Right renal cortex interstitium (tissue), 3 donors: ENCODE data around the gene FUT7. TPM values are rescaled to one million over a fixed set of nuclear protein-coding genes. Genes with fewer than 3 reads are reported as not detected.

Experiments
- DNase-seq, 3 donors: peaks; one replicate each; pipeline ENCODE4 v3.0.0-alpha.2; 2013; ENCODE audit warnings: low read depth in 3 of 3, low spot score in 2 of 3
- polyA plus RNA-seq, 3 donors: library from polyadenylated mRNA; unstranded; fragments of 120-200 nt; gene quantifications; one replicate each; pipeline ENCODE4 v1.2.1, GENCODE V29; 2013; ENCODE audit not compliant: insufficient read length in 3 of 3

FUT7 gene
- polyA plus RNA-seq, 3 donors = 0.06 TPM; not detected in 2

DNA sequence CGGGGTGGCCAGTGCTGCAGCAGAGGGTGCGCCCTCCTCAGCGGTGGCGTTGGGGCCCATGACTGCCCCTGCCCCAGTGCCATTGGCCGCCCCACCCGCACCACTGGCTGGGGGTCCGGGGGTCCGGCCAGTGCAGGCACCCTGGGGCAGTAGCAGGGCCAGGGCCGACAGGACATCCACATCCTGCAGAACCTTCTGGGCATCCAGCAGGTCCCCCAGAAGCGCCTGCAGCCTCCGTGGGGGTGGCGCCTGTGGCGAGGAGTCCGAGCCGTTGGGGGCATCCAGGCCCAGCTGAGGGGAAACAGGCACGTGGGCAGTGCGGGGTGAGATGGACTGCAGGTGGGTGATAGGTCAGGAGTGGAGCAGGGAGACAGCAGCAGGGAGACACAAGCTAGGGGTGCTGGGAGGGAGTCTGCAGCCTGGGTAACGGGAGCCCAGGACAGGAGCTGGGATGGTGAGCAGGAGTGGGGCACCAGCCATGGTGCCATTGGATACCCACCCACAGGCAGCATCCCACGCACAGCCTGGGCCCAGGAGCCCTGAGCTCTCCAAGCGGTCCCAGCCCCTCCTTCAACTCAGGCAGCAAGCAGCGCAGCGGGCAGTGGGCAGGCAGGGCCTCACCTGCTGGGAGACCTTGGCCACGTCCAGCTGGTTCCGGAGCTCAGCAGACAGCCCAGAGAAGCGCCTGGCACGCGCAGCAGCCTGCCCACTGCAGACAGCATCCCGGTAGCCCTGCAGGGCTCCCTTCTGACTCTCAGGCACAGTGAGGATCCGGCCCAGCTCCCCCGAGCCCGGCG is 10.9 kb downstream of the FUT7 start:
- DNase-seq = no peak

GRCh38 chr9:137019891-137020683 is 11.8 kb downstream of the FUT7 start:
- no peak for DNase-seq

DNA sequence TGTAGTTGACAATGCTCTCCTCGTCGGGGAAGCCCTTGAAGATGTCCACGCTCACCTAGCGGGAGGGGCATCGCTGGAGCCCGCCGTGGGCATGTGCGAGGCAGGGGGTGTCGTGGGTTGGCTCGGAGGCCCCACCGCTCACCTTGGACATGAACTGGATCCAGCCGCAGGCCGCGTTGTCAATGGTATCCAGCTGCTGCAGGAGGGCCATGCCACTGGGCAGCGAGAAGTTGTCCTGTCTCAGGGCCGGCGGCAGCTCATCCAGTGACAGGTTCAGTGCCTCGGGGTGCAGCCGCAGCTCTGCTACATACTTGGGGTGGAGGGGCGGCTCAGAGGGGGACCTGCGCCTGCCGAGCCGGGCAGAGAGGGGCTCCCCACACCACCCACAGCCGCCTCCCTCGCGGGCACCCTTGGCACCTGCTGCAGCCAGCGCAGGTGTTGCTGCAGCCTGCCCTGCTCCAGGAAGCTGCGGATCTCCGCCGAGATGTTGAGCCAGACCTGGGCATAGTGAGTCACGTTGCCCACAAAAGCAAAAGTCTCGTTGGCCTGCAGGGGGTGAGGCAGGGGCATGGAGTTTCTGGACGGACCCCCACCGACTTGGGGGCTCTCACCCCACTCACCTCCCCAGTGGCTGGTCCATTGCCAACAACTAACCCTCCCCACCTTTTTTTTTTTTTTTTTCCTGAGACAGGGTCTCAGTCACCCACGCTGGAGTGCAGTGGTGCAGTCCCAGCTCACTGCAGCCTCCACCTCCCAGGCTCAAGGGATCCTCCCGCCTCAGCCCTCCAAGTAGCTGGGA is 12.9 kb downstream of the FUT7 start:
- no peak for DNase-seq

DNA sequence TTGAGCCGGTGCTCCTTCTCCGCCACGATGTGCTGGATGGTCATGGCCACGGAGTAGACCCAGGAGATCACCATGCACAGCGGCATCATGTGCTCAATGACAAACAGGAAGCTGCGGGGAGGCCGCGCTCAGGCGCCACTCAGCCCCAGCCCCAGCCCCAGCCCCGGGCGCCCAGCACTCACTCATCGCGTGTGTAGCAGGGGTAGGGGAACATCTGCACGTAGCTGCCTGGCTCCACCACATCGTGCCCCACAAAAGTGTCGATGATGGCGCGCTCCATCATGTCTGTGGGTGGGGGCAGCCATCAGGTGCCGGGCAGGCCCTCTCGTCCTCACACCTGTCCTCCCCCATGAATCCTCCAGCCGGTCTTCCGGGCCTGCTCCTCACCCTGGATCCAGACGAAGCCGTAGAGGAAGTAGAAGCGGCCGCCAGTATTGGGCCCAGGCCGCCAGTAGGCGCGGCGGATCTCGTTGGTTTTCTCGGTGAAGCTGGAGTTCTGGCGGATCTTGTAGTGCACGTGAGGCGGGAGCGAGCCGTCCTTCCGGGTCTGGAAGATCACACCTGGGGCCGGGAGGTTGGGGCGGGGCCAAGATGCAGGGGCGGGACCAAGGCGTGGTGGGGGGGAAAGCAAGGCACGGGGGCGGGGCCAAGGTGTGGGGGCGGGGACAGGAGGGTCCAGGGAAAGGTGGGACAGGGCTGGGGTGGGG is 13.9 kb downstream of the FUT7 start:
- DNase-seq = no peak

DNA sequence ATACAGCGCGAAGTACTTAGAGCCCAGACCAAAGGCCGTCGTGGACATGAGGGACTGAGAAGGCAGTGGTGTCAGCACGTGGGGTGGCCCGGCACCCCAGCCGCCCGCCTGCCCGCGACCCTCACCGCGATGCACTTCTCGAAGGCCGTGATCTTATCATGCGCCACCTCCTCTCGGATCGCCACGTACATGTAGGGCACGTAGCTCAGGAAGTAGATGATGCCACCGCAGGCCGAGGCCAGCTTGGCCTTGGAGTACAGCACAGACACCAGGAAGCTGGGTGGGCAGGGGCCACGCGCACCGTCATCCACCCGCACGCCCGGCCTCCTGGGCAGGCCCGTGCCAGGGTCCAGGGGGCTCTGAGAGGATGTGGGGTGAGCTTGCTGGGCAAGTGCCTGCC is 14.8 kb downstream of the FUT7 start:
- no peak for DNase-seq

GRCh38 chr9:137016436-137016835 is 15.5 kb downstream of the FUT7 start:
- DNase-seq = no peak

DNA sequence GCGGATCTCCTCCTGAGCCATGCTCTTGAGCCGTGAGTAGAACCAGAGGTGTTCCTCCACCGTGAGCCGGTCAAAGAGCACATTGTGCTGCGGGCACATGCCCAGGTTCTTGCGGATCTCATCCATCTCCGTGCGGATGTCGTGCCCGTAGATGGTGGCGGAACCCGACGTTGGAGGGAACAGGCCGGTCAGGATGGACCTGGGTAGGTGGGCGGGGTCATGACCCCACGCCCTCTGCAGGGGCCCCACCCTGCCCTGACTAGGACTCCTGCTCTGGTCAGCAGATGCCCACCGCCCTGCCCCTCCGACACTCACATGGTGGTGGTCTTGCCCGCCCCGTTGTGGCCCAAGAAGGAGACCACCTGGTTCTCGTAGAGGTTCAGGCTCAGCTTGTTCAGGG is 15.9 kb downstream of the FUT7 start:
- DNase-seq = no peak

- DNase-seq = no peak
Observed at GRCh38 chr9:137015540-137015930, 16.4 kb downstream of the FUT7 start.

DNA sequence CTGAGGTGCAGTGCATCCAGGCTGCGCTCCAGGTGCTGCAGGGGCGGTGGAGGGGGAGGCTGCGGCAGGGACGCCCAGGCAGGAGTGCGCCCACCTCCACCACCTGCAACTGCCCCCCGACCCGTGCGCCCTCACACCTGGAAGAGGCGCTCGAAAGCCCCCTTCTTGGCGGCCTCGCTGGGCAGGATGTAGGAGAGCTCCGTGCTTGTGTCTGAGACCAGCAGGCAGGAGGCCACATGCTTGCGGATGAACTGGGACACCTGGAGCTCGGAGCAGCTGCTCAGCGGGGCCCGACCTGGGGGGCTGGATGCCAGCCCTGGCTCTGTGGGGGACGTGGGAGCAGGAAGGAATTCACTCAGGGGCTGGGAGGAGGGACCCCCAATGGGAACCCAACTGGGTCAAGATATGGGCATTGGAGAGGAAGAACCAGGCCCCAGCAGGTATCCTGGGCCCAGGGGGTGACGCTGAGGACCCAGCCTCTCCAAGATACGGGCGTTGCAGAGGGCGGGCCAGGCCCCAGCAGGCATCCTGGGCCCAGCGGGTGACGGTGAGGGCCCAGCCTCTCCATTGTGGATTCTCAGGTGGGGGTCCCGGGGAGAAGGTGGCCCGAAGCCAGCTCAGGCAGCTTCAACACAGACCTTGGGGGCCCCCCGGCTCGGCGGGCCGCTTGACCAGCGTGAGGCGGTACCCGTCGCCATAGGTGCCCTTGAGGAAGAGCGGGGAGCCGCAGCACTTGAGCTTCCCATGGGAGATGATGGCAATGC is 16.9 kb downstream of the FUT7 start:
- DNase-seq = no peak

- DNase-seq = no peak
Observed at GRCh38 chr9:137014166-137014565, 17.7 kb downstream of the FUT7 start.

GRCh38 chr9:137013571-137013940 is 18.3 kb downstream of the FUT7 start:
- DNase-seq = no peak

GRCh38 chr9:137012694-137013570 is 19.0 kb downstream of the FUT7 start:
- DNase-seq = no peak

- DNase-seq = no peak
Observed at GRCh38 chr9:137011907-137012675, 19.8 kb downstream of the FUT7 start.

- no peak for DNase-seq
Observed at GRCh38 chr9:137011156-137011555, 20.7 kb downstream of the FUT7 start.

DNA sequence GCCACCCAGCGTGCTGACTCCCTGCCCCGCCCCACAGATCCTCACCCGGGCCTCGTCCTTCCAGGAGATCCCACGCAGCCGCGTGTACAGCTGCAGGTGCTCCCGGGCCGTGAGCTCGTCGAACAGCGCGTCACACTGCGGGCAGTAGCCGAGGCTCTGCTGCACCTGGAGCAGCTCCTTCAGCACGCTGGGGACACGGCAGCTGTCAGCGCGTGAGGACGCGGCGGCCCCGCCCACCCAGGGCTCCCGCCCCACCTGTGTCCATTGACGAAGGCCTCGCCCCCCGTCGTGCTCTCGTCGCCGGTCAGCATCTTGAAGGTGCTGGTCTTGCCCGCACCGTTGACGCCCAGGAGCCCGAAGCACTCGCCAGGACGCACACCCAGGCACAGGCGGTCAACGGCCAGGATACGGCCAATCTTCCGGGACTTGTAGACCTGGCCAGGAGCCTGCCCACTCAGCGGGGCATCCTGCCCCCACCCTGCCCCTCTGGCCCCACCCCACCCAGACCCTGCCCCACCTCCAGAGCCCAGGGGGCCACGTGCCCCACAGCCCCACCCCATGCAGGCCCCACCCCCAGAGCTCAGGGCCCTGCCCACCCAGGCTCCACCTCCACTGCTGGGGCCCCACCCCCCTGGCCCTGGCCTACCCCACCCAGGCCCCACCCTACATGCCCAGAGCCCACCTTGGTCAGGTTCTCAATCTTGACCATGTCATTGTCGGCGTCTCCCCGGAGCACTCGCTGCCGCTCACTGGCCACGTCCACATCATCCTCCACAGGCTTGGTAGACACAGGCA is 21.8 kb downstream of the FUT7 start:
- DNase-seq = no peak

GRCh38 chr9:137009217-137009616 is 22.7 kb downstream of the FUT7 start:
- DNase-seq = no peak

- no peak for DNase-seq
Observed at GRCh38 chr9:137008312-137008711, 23.6 kb downstream of the FUT7 start.
